Stomach smooth muscle (tissue), 2 donors: ENCODE data around the gene MAVS.

Source experiments
- H3K27ac ChIP-seq: one replicate; pipeline ENCODE4 v1.7.0; 2013; ENCODE audit warnings: mild to moderate bottlenecking, low read length, inconsistent platforms
- H3K27me3 ChIP-seq, 2 donors: one replicate each; pipeline ENCODE4 v1.7.0; 2013; ENCODE audit warnings: low read length in 2 of 2; ENCODE audit not compliant: insufficient read depth in 2 of 2, control insufficient read depth in 1 of 2
- H3K36me3 ChIP-seq, 2 donors: one replicate each; pipeline ENCODE4 v1.7.0; 2013; ENCODE audit warnings: low read length in 2 of 2; ENCODE audit not compliant: control insufficient read depth in 2 of 2, insufficient read depth in 2 of 2
- H3K4me1 ChIP-seq: one replicate; pipeline ENCODE4 v1.7.0; 2013; ENCODE audit warnings: low read length; ENCODE audit not compliant: control insufficient read depth, insufficient read depth
- H3K4me3 ChIP-seq, 2 donors: one replicate each; pipeline ENCODE4 v1.7.0; 2013; ENCODE audit warnings: low read length in 2 of 2
- H3K9ac ChIP-seq, 2 donors: one replicate each; pipeline ENCODE4 v1.7.0; 2013; ENCODE audit warnings: low read length in 2 of 2, mild to moderate bottlenecking in 1 of 2
- H3K9me3 ChIP-seq, 2 donors: one replicate each; pipeline ENCODE4 v1.7.0; 2013; ENCODE audit warnings: low read length in 2 of 2; ENCODE audit not compliant: control insufficient read depth in 2 of 2
- donor health status: healthy.
- donor health status: Pancreatic carcinoma.

Gene MAVS

DNA sequence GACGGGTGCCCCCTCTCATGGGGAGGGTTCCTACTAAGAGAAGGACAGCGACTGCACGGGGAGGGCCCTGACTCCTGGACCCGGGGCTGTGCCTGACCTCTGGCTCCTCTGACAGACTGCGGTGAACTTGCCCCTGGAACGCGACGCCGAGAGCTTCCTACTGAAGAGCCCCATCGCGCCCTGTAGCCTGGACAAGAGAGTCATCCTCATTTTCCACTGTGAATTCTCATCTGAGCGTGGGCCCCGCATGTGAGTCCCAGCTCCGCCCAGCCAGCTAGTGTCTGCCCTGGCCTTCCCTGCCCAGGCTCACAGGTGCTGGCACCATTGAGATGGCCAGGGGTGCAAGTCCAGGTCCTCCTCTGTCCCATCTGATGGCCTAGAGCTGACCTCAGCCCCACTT is 43.3 kb upstream of the MAVS start:
- Histone ChIP-seq H3K4me1 (peaks cover 48% of the 10 kb centered on the region), H3K9ac (no peak overlapping the region), H3K36me3 (peaks cover 42 to 48% of the 10 kb centered on the region in 2 donors), H3K4me3 (no peak overlapping the region), H3K27me3 (no peaks in the 10 kb centered on the region), H3K27ac (peak overlapping the region; percentile 97), H3K9me3 (no peaks in the 10 kb centered on the region)

DNA sequence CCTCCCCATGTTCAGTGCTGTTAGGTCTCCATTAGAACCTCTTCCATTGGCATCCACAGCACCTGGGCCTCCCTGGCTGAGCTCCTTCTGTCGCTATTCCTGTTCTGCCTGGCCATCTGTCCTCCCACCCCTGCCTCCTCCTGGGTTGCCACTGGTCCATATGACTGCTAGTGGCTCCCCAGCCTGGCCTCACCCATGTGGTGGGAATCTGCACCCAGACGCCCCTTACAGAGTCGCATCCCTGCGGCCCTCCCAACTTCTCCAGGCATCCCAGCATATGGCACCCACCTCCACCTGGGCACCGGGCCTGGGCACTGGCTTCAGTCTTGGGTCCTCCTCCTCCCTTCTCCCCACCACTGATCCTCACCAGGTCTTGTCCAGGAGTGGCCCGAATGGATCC is 42.8 kb upstream of the MAVS start:
- Histone ChIP-seq H3K27me3 (no peaks in the 10 kb centered on the region), H3K27ac (peak overlapping the region; percentile 97), H3K9me3 (no peaks in the 10 kb centered on the region), H3K4me3 (no peak overlapping the region), H3K4me1 (peaks cover 44% of the 10 kb centered on the region), H3K9ac (no peak overlapping the region), H3K36me3 (peaks cover 42 to 47% of the 10 kb centered on the region in 2 donors)

DNA sequence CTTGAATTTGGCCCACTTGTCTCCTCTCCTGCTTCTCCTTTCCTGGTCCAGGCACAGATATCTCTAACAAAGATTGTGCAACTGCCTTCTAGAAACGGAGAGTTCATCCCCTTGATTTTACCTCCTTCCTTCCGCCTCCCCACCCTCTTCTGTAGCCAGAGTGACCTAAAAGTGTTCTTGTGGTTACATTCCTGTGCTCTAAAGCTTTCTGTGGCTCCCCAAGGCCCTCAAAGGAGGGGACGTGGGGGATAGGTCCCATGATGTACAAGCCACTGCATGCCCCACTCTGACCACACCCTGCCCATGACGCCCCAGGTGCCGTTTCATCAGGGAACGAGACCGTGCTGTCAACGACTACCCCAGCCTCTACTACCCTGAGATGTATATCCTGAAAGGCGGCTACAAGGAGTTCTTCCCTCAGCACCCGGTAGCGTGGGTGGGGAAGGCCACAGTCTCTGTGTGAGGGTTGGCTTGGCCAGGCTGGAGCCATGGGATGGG is 42.3 kb upstream of the MAVS start:
- peaks cover 40% of the 10 kb centered on the region for H3K4me1 ChIP-seq
- no peaks in the 10 kb centered on the region for H3K27me3 ChIP-seq
- H3K9me3 ChIP-seq, result no peaks in the 10 kb centered on the region
- no peak overlapping the region for H3K9ac ChIP-seq
- peaks cover 42 to 45% of the 10 kb centered on the region in 2 donors for H3K36me3 ChIP-seq
- peak overlapping the region; percentile 97 for H3K27ac ChIP-seq
- H3K4me3 ChIP-seq, result no peak overlapping the region

DNA sequence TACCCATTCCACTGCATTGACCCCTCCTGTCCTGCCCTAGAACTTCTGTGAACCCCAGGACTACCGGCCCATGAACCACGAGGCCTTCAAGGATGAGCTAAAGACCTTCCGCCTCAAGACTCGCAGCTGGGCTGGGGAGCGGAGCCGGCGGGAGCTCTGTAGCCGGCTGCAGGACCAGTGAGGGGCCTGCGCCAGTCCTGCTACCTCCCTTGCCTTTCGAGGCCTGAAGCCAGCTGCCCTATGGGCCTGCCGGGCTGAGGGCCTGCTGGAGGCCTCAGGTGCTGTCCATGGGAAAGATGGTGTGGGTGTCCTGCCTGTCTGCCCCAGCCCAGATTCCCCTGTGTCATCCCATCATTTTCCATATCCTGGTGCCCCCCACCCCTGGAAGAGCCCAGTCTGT is 41.9 kb upstream of the MAVS start:
- no peaks in the 10 kb centered on the region for H3K9me3 ChIP-seq
- peaks cover 42 to 45% of the 10 kb centered on the region in 2 donors for H3K36me3 ChIP-seq
- peaks cover 35% of the 10 kb centered on the region for H3K4me1 ChIP-seq
- H3K4me3 ChIP-seq, result no peak overlapping the region
- no peaks in the 10 kb centered on the region for H3K27me3 ChIP-seq
- H3K9ac ChIP-seq, result peak overlapping the region in 1 of 2 donors; percentile 18
- H3K27ac ChIP-seq, result peak overlapping the region; percentile 97

DNA sequence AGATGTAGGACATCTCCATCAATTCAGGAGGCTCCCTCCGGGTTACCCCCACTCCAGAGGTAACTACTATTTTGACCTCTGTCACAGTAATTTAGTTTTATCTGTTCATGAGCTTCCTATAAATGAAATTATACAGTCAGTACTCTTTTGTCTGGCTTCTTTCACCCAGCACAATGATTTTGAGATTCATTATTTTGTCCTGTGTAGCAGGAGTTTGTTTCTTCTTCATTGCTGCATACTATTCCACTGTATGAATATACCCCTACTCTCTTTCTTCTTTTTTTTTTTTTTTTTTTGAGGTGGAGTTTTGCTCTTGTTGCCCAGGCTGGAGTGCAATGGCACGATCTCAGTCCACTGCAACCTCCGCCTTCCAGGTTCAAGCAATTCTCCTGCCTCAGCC is 38.1 kb upstream of the MAVS start:
- Histone ChIP-seq H3K4me3 (peak overlapping the region in 1 of 2 donors; percentile 44), H3K27me3 (no peaks in the 10 kb centered on the region), H3K36me3 (peaks cover 10 to 14% of the 10 kb centered on the region in 2 donors), H3K9ac (peak overlapping the region; percentile 51 to 82), H3K9me3 (no peaks in the 10 kb centered on the region), H3K4me1 (peaks cover 60% of the 10 kb centered on the region), H3K27ac (peak overlapping the region; percentile 97)

DNA sequence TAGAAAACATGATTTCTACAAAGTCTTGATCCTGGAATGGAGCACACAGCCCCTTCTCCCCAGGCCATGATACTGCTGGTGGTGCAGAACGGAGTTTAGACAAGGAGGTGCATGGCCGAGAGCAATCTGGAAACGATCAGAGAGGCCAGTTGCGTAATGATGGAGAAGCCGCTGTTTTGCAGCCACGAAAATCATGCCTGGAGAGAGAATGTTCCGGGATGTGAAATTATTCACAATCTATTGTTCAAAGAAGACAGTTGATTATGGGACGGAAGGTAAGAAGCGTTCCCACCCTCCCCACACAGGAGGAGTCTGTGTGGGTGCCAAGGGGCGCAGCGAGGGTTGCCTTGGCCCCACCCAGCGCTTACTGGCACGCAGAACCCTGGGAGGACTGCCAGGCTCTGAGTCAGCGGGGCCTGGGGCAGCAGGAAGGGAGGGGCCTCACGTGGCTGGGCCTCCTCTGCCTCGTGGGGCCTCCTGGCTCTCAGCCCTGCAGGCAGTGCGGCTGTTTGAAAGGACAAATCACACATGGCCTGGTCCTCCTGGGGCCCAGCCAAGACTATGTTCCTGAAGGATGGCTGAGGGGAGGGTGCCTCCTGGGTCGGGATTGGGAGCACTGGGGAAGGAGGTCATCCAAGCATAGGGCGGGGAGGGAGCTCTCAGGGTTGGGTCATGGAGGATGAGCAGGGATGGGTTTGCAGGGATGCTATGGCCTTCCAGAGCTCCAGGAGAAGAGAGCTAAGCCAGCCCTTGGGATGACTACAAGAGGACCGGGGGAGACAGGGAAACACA is 35.0 kb upstream of the MAVS start:
- peak overlapping the region; percentile 68 to 82 for H3K9ac ChIP-seq
- no peaks in the 10 kb centered on the region for H3K36me3 ChIP-seq
- peaks cover 51% of the 10 kb centered on the region for H3K4me1 ChIP-seq
- H3K27me3 ChIP-seq, result no peaks in the 10 kb centered on the region
- no peaks in the 10 kb centered on the region for H3K9me3 ChIP-seq
- H3K27ac ChIP-seq, result peak overlapping the region; percentile 97
- peak overlapping the region; percentile 70 to 72 for H3K4me3 ChIP-seq

DNA sequence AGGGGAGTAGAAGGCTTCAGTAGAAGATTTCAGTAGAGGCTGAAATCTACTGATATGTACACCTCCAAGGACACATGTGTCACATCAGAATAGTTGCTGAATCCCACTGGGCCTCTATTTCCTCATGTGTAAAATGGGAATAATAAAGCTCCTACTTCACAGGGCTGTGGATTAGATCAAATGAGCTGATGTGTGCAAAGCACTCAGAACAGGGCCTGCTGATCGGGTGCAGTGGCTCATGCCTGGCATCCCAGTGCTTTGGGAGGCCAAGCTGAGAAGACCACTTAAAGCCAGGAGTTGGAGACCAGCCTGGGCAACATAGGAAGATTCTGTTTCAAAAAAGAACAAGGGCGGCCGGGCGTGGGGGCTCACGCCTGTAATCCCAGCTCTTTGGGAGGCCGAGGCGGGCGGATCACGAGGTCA is 34.4 kb upstream of the MAVS start:
- peak overlapping the region; percentile 21 to 36 for H3K9ac ChIP-seq
- H3K27me3 ChIP-seq, result no peaks in the 10 kb centered on the region
- H3K9me3 ChIP-seq, result no peaks in the 10 kb centered on the region
- H3K36me3 ChIP-seq, result no peaks in the 10 kb centered on the region
- H3K27ac ChIP-seq, result peak overlapping the region; percentile 97
- peak overlapping the region in 1 of 2 donors; percentile 72 for H3K4me3 ChIP-seq
- peaks cover 45% of the 10 kb centered on the region for H3K4me1 ChIP-seq

DNA sequence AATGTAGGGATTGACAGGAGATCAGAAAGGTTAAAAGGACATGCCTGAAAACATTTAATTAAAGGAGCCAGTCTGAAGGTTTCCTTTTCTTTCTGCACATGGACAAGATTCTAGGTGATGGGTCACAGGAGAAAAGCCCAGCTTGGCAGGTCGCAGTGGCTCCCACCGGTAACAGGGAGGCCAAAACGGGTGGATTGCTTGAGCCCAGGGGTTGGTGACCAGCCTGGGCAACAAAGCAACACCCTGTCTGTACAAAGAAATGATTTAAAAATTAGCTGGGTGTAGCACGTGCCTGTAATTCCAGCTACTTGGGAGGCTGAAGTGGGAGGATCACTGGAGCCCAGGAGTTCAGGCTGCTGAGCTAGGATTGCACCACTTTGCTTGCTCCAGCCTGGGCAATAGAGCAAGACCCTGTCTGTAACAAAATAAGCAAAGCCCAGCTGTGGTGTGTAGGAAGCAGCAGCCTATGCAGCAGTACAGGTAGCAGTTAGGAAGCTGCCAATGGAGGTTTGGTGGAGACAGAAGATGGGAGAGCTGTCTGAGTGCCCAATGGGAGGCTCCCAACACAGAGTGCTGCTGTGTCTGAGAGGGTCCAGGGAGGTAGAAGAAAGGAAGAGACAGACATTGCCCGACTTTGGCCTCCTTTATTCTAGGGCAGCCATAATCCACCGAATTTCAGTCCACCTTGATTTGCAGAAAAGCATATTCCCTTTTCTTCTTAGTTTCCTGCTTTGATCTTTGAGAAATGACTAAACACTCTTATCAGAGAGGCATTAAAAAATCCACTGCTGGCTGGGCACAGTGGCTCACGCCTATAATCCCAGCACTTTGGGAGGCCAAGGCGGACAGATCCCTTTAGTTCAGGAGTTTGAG is 33.4 kb upstream of the MAVS start:
- Histone ChIP-seq H3K27ac (peak overlapping the region; percentile 97), H3K36me3 (no peaks in the 10 kb centered on the region), H3K4me1 (peaks cover 38% of the 10 kb centered on the region), H3K4me3 (no peak overlapping the region), H3K9ac (no peak overlapping the region), H3K9me3 (no peaks in the 10 kb centered on the region), H3K27me3 (no peaks in the 10 kb centered on the region)

DNA sequence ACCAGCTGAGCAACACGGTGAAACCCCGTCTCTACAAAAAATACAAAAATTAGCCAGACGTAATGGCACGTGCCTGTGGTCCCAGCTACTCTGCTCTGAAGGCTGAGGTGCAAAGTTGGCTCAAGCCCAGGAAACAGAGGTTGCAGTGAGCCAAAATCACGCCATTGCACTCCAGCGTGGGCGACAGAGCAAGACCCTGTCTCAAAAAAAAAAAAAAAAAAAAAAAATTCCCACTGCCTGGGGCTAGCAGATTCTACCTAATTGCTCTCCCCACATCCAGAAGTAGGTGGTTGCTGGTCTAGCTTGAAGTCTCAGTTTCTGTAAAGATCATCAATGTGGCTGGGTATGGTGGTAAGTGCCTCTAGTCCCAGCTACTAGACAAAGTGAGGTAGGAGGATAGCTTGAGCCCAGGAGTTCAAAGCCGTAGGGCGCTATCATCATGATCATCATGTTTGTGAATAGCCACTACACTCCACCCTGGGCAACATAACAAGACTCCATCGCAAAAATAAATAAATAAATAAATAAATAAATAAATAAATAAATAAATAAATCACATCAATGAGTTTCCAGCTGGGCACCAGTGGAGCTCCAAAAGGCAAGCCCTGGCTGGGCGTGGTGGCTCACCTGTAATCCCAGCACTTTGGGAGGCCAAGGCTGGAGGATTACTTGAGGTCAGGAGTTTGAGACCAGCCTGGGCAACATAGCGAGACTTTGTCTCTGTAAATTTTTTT is 32.6 kb upstream of the MAVS start:
- H3K4me3 ChIP-seq, result no peak overlapping the region
- H3K9me3 ChIP-seq, result no peaks in the 10 kb centered on the region
- no peaks in the 10 kb centered on the region for H3K36me3 ChIP-seq
- H3K27ac ChIP-seq, result peak overlapping the region; percentile 97
- no peak overlapping the region for H3K9ac ChIP-seq
- no peaks in the 10 kb centered on the region for H3K27me3 ChIP-seq
- peaks cover 43% of the 10 kb centered on the region for H3K4me1 ChIP-seq

DNA sequence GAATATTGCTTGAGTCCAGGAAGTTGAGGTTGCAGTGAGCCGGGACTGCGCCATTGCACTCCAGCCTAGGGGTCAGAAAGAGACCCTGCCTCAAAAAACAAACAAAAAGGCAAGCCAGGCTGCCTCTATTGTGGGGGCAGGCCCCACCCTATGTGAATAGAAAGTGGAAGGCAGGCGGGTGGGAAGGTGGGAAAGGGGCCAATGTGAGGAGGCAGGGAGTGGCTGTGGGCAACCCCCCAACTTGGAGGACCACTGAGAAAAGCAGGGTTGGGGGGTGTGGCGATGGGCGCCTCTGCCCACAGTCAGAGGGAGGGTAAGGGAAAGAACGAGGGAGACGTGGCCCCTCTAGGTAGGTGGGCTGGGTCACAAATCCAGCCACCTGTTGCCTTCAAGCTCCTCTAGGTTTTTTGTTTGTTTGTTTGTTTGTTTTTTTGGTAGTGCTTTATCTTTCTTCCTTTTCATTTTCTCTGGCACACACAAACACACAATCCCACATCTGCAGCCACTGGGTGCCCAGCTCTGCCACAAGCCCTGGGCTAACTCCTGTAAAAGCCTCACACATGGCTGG is 31.6 kb upstream of the MAVS start:
- H3K36me3 ChIP-seq, result no peaks in the 10 kb centered on the region
- peaks cover 50% of the 10 kb centered on the region for H3K4me1 ChIP-seq
- no peak overlapping the region for H3K27ac ChIP-seq
- H3K27me3 ChIP-seq, result no peaks in the 10 kb centered on the region
- H3K9ac ChIP-seq, result no peak overlapping the region
- H3K4me3 ChIP-seq, result no peak overlapping the region
- no peaks in the 10 kb centered on the region for H3K9me3 ChIP-seq
